GM19397 (cell line): ENCODE measurements around the gene OR8U1.
"Not testable (repeated sequence)": the region's sequence is repeated elsewhere in the genome, so short reads cannot be mapped to it uniquely, and the experiment has no call there.

Experiments
- ATAC-seq: cut with Tn5 transposase; IDR thresholded peaks from one replicate; pipeline ENCODE4 v1.9.1; 2021; ENCODE audit warnings: mild to moderate bottlenecking, moderate library complexity; ENCODE audit not compliant: unreplicated experiment

The OR8U1 gene

GRCh38 chr11:56375324-56375723 lies at the start of gene OR8U1:
Gene OR8U1, plus strand, starts transcription at chr11:56375624. Its CDS starts 0 bp downstream, at chr11:56375624.
- no peak for ATAC-seq

- ATAC-seq = no peak
These were observed 43.4 kb upstream of the OR8U1 start for GRCh38 chr11:56331861-56332491.

GRCh38 chr11:56333156-56333555 lies 42.3 kb upstream of the OR8U1 start:
- ATAC-seq = no peak

- ATAC-seq = no peak
These were observed 35.1 kb upstream of the OR8U1 start for GRCh38 chr11:56340289-56340688.

- ATAC-seq = no peak
These were observed 29.7 kb upstream of the OR8U1 start, which contains the start of gene OR8K1 for GRCh38 chr11:56345739-56346138. Gene OR8K1, plus strand, starts transcription at chr11:56346039. Its CDS starts 0 bp downstream, at chr11:56346039.

- ATAC-seq = no peak
These were observed 21.4 kb upstream of the OR8U1 start, which contains the start of gene OR8J1 for GRCh38 chr11:56353991-56354390. Gene OR8J1, plus strand, starts transcription at chr11:56354291. Its CDS starts 5,956 bp downstream, at chr11:56360247.

- ATAC-seq = no peak
These were observed 4.7 kb downstream of the OR8U1 start for GRCh38 chr11:56380120-56380519.

- no peak for ATAC-seq
These were observed 19.0 kb downstream of the OR8U1 start for GRCh38 chr11:56394381-56394780.

GRCh38 chr11:56396047-56396446 lies 20.6 kb downstream of the OR8U1 start:
- ATAC-seq = no peak

- ATAC-seq = not testable (repeated sequence)
These were observed 26.5 kb downstream of the OR8U1 start for GRCh38 chr11:56401858-56402461.

GRCh38 chr11:56404393-56404792 lies 29.0 kb downstream of the OR8U1 start:
- ATAC-seq = no peak

- no peak for ATAC-seq
These were observed 35.4 kb downstream of the OR8U1 start for GRCh38 chr11:56410801-56411200.

GRCh38 chr11:56412396-56412795 lies 37.0 kb downstream of the OR8U1 start, which contains the start of gene OR5AL1:
Gene OR5AL1, plus strand, starts transcription at chr11:56412696.
- ATAC-seq = no peak
